ENCODE results near the gene GATAD2A. TPM values are rescaled to one million over a fixed set of nuclear protein-coding genes. Genes with fewer than 3 reads are reported as not detected.

Gene GATAD2A
- polyA plus RNA-seq, 3 donors: 37.3 to 49.0 (median 39.0) TPM

GRCh38 chr19:19558055-19558454 is 152.6 kb downstream of the GATAD2A start:
- DNase-seq (ENCODE audit: low read depth in 3 of 3, low spot score in 2 of 3): no peak

Other genes with a start within 250 kb of the GATAD2A start
- 1 to 10 TPM; 1.0 to 1.1 (median 1.1) TPM for gene MEF2B, start 235.4 kb upstream of the GATAD2A start, polyA plus RNA-seq (ENCODE audit: insufficient read length in 3 of 3)
- 10 to 100 TPM; 13.1 to 14.9 (median 13.2) TPM for gene BORCS8, start 213.5 kb upstream of the GATAD2A start, polyA plus RNA-seq (ENCODE audit: insufficient read length in 3 of 3)
- gene RFXANK, start 213.4 kb upstream of the GATAD2A start, polyA plus RNA-seq (ENCODE audit: insufficient read length in 3 of 3): 10 to 100 TPM; 51.7 to 68.5 (median 57.1) TPM
- gene NR2C2AP, start 202.3 kb upstream of the GATAD2A start, polyA plus RNA-seq (ENCODE audit: insufficient read length in 3 of 3): 10 to 100 TPM; 13.6 to 14.8 (median 13.8) TPM
- under 1 TPM; 0.01 to 0.07 (median 0.03) TPM for gene NCAN, start 193.7 kb upstream of the GATAD2A start, polyA plus RNA-seq (ENCODE audit: insufficient read length in 3 of 3)
- gene TM6SF2, start 132.4 kb upstream of the GATAD2A start, polyA plus RNA-seq (ENCODE audit: insufficient read length in 3 of 3): 1 to 10 TPM; 2.1 to 2.8 (median 2.4) TPM
- 10 to 100 TPM; 50.3 to 56.4 (median 52.2) TPM for gene SUGP1, start 85.2 kb upstream of the GATAD2A start, polyA plus RNA-seq (ENCODE audit: insufficient read length in 3 of 3)
- 10 to 100 TPM; 36.6 to 41.3 (median 38.6) TPM for gene MAU2, start 84.8 kb upstream of the GATAD2A start, polyA plus RNA-seq (ENCODE audit: insufficient read length in 3 of 3)
- 1 to 10 TPM in 1 of 3 donors, under 1 TPM in 2; 0.92 to 1.3 (median 0.97) TPM for gene TSSK6, start 109.9 kb downstream of the GATAD2A start, polyA plus RNA-seq (ENCODE audit: insufficient read length in 3 of 3)
- 100 to 1,000 TPM; 262 to 308 (median 285) TPM for gene NDUFA13, start 110.5 kb downstream of the GATAD2A start, polyA plus RNA-seq (ENCODE audit: insufficient read length in 3 of 3)
- gene YJEFN3, start 123.2 kb downstream of the GATAD2A start, polyA plus RNA-seq (ENCODE audit: insufficient read length in 3 of 3): 1 to 10 TPM; 3.3 to 5.3 (median 4.1) TPM
- under 1 TPM; 0.12 to 0.15 (median 0.13) TPM for gene CILP2, start 132.6 kb downstream of the GATAD2A start, polyA plus RNA-seq (ENCODE audit: insufficient read length in 3 of 3)
- 1 to 10 TPM; 1.8 to 3.1 (median 2.9) TPM for gene PBX4, start 213.0 kb downstream of the GATAD2A start, polyA plus RNA-seq (ENCODE audit: insufficient read length in 3 of 3)
- gene LPAR2, start 222.5 kb downstream of the GATAD2A start, polyA plus RNA-seq (ENCODE audit: insufficient read length in 3 of 3): 10 to 100 TPM; 18.3 to 22.0 (median 21.5) TPM
- gene GMIP, start 238.0 kb downstream of the GATAD2A start, polyA plus RNA-seq (ENCODE audit: insufficient read length in 3 of 3): 1 to 10 TPM; 4.1 to 4.5 (median 4.1) TPM

Measured in right renal cortex interstitium (tissue), 3 donors.